C4-2B (cell line): ENCODE measurements around the gene ETF1.

Source experiments
- CTCF ChIP-seq: fragments of 450-650 bp; conservative IDR thresholded peaks from 2 replicates; pipeline ENCODE4 v1.5.1; 2017; ENCODE audit warnings: mild to moderate bottlenecking
- ZFX ChIP-seq: fragments of 450-650 bp; IDR thresholded peaks from 2 replicates; pipeline ENCODE4 v1.6.1; 2017

- TF ChIP-seq CTCF (no peak), ZFX (no peak)
Measured at GRCh38 chr5:138529812-138530211, 13.2 kb downstream of the ETF1 start.
